Astrocyte of the spinal cord (primary cell): ENCODE measurements around the gene MAP7.

Experiments used
- DNase-seq: peaks from one replicate; pipeline ENCODE4 v3.0.0; 2011; ENCODE audit warnings: low read depth, low spot score
- H3K4me3 ChIP-seq: 2 replicates; pipeline ENCODE4 v1.5.1; 2011; ENCODE audit warnings: low read depth, mild to moderate bottlenecking, low read length, moderate library complexity
- in situ Hi-C: cut with HindIII; loops from 2 replicates; pipeline ENCODE4 v1.10.0; 2017; ENCODE audit warnings: low sequenced_read_pairs
- TF ChIP-seq, protein P1 (sequence below): IDR thresholded peaks from 2 replicates; pipeline ENCODE4 v1.5.1; 2012; ENCODE audit warnings: low read depth, mild to moderate bottlenecking, low read length, inconsistent platforms

The MAP7 gene

DNA sequence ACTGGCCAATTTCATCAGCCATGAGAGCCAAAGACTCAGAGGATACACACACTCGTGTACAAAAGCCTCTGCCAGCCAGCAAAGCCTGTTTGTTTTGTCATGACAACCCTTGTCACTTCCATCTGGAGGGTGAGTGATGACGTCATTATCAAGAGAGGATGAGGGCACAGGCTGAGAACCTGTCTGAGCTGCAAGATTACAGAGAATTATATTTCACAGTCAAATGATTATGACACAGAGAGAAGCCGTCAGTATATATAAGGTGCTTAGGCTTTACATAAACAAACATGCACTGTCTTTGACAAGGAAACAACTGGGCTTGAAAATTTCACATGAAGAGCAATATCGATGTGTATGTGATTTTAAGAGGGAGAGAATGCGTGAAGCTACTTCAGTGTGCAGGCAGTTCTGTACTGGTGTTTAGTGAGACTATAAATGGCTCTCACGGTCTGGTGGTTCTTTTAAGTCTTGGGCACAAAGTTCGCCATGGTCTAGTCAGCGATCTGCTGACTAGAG is 224.1 kb downstream of the MAP7 start:
- H3K4me3 ChIP-seq: no peak overlapping the region
- in situ Hi-C loops: no loop called here
- peak; percentile 24 for DNase-seq
- TF ChIP-seq, protein P1, sequence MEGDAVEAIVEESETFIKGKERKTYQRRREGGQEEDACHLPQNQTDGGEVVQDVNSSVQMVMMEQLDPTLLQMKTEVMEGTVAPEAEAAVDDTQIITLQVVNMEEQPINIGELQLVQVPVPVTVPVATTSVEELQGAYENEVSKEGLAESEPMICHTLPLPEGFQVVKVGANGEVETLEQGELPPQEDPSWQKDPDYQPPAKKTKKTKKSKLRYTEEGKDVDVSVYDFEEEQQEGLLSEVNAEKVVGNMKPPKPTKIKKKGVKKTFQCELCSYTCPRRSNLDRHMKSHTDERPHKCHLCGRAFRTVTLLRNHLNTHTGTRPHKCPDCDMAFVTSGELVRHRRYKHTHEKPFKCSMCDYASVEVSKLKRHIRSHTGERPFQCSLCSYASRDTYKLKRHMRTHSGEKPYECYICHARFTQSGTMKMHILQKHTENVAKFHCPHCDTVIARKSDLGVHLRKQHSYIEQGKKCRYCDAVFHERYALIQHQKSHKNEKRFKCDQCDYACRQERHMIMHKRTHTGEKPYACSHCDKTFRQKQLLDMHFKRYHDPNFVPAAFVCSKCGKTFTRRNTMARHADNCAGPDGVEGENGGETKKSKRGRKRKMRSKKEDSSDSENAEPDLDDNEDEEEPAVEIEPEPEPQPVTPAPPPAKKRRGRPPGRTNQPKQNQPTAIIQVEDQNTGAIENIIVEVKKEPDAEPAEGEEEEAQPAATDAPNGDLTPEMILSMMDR: no peak

DNA sequence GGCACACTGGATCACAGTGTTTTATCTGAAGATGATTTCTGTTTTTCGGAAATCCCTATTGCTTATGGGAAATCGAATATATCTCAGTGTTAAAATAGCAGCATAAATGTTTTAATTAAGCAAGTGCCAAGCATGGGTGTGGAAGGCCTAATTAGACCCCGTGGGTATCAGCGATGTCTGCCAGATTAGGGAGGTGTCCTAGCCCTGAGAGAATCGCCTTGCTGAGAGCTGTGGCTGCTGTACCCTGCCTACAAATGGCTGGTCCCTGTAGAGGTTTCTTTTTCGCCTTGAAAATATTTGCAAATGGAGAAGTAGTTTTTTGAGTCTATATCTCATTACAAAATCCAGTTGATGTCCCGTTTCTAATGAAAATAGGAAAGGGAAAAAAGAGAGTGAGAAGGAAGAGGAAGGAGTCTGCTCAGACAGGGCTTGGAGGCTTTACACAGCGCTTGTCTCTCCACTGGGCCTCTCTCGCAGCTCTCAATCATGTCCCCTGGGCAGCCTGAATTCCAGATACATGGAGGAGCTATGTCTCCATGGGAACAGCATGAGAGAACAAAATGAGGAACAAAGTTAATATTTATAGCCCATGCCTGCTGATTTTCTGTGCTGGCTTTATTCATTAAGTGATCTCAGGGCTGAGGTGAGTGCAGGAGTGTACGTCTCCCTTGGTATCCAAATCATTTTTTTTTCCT is 225.4 kb downstream of the MAP7 start:
- TF ChIP-seq, protein P1: no peak
- in situ Hi-C loops: no loop called here
- DNase-seq: no peak
- H3K4me3 ChIP-seq: no peak overlapping the region

DNA sequence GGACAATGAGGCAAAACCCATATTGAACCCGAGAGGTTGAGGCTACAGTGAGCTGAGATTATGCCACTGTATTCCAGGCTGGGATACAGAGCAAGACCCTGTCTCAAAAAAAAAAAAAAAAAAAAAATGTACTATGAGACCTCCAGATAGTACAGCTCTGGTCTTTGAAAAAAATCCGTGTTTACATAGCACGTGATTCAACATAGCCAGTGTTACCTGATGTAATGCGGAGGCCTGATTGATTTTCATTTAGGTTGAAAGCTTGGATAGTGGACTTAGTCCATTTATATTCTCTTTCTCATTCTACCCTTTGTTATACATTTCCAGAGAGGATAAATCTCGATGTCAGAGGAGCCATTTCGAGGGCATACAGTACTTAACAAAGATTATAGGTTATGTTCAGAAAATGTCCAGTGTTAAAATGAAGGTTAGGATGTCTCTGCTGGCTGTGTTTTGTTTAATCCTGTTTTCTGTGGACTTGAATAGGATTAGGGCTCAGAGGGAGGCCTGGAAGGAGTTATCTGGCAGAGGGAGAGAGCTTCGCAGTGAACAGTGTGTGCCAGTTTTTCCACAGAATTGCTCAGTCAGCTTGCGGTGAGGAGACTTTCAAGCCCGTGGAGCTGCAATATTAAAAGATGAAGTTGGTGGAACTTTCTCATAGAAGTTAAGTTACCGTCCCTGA is 226.7 kb downstream of the MAP7 start:
- no peak overlapping the region for H3K4me3 ChIP-seq
- in situ Hi-C loops: no loop called here
- TF ChIP-seq, protein P1: no peak
- DNase-seq: peak; percentile 49

DNA sequence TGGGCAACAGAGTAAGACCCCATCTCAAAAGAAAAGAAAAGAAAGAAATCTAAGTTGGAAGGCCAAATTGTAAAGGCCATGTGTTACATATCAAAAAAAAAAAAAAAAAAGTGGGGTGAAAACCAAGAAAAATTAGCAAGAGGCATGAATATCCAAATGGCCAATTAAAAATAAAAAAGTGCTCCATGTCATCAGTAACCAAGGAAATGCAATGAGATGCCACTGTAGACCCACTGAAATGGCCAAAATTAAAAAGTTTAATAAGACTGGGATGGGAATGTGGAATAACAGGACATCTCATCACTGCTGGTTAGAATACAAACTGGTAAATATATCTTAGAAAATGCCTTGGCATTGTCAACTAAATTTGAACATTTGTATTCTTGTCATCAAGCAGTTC is 230.5 kb downstream of the MAP7 start:
- no peak for DNase-seq
- no peak overlapping the region for H3K4me3 ChIP-seq
- TF ChIP-seq, protein P1: no peak
- in situ Hi-C loops: no loop called here

DNA sequence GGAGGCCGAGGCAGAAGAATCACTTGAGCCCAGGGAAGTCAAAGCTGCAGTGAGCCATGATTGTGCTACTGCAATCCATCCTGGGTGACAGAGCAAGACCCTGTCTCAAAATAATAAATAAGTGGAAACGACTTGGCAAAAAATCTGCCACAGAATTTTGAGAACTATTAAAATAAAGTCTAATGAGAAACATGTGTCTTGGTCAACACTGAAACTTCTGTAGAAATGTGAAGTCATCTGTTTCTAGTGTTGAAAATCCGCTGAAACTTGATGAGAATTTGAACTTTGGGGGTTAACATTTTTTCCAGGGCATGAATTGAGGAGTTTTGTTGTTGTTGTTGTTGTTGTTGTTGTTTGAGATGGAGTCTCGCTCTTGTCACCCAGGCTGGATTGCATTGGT is 231.5 kb downstream of the MAP7 start:
- in situ Hi-C loops: no loop called here
- DNase-seq: no peak
- TF ChIP-seq, protein P1: no peak
- no peak overlapping the region for H3K4me3 ChIP-seq

DNA sequence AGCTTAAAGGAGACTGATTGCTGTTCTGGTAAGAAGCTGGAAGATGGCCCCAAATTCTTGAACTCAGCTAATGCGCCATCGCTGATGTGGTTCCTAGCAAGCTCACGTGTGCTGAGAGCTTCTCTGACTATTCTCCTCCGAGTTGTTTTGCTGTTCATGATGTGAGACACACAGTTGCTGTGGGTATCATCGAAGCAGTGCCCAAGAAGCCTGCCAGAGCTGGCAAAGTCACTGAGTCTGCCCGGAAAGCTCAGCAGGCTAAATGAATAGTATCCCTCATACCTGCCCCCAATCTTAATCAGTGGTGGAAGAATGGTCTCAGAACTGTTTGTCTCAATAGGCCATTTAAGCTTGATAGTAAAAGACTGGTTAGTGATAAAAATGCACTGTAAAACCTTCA is 232.3 kb downstream of the MAP7 start:
- TF ChIP-seq, protein P1: no peak
- H3K4me3 ChIP-seq: no peak overlapping the region
- in situ Hi-C loops: no loop called here
- no peak for DNase-seq
